Hematopoietic multipotent progenitor cell treated with erythropoietin and hydrocortisone succinate and interleukin-3 and kit ligand, for 15 days (in vitro differentiated cells): ENCODE results near the gene GLG1.

Experiments
- DNase-seq: peaks from one replicate; pipeline ENCODE4 v3.0.0-alpha.2; 2015; ENCODE audit warnings: low spot score

Gene GLG1

DNA sequence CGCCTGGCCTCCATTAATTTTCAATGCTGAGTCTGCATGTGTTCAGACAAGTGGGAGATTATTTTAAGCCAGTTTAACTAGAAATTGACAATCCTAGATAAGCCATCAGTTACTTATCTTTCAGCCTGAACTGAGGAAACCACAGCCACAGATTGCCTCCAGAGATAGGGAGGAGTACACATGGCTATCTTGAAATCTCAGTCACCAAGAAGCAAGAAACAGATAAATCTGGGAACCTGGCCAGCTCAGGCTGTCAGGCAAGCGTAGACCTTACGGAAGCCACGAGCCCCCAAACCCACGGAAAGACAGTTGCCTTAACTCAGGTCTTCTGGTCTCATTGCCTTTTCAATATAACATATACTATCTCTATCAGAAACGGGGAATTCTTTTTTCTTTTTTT lies 2.0 kb upstream of the GLG1 start:
- DNase-seq = no peak

DNA sequence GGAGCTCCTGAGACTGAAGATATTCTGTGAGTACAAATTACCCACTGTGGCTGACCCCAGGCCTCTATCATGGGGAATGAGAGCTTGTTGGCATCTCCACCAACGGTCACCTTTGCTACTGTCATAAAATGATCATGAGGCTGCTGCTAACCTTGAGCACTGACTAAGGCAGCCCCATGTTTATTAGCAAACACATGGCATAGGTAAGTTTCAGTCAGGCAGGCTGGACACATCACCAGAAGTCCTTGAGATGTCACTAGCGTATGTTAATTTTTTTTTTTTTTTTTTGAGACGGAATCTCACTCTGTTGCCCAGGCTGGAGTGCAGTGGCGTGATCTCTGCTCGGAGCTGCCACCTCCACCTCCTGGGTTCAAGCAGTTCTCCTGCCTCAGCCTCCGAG lies 1.5 kb upstream of the GLG1 start:
- no peak for DNase-seq

DNA sequence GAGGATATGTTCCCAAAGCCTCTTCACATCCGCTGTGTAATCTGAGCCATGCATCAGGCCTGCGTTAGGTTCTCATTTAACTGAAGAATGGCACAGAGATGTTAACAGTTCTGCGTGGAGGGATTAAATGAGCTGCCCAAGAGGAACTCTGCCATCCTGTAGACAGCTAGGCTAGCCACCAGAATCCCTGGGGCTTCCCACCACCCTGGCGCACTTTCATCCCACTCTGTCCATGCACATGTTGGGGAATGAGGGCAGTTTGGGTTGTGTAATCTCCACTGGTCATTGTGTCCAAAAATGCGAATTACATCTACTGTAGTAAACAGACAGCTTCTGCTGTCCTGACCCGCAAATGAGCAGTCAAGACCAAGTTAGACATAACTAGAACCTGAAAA lies 1.0 kb upstream of the GLG1 start:
- DNase-seq = no peak

DNA sequence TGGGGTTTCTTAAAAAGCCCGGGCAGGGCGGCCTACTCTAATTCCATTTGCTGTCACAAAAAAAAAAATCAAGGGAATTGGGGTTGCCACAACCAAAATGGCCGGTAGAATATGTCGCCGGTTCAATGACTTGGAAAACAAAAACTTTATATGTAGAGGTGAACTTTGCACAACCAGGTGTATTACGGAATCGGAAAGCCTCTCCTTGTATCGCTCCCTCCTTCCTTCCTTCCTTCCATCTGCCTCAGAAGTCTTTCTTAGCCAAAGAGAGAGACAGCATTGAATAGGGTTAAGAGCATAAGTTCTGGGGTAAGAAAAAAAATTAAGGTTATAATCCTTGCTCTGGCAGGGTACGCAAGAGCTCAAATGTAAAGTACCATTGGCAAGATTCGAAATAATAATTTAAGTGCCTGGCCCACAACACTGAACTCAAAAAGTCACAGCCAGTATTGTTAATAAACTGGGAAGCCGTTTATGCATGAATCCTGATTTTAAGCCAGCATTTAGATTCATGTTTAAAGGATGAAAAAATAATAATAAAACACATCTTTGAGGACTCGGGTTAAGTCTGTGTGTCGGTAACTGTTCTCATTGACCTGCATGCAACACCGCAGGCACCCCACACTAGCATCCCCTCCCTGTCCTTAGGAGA lies 522 bp upstream of the GLG1 start:
- DNase-seq = no peak

DNA sequence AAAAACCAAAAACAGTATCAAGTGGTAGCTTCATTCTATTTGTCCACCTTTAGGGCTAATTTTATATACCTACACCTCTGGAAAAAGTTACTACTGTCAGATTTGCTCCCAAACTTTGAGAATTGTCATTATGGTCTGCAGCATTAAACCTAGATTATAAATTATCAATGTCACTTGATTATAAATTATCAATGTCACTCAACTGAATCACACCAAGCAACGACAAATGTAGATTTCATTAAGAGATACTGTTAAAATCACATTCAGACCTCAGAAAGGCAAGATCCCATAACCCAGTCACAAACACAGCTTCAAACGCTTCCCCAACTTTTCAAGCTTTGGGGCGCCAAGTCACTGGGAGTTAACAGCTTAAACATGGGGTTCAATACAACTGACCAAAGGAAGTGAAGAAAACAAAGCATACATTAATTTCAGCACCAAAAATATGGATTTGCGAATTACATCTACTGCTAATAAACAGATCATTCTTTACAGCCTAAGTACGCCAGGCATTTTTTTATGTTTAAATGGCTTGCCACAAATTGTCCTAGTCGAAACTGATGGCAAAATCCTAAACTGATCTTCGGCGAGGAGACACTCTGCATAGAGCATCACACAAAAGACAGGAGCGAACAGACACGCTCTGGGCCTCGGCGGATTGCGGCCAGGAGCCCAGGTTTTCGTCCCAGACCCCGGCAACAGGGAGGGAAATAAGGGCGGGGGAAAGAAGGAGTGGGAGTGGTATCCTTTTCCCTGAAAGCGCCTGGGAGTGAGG lies 981 bp downstream of the GLG1 start:
- DNase-seq = peak; percentile 19

DNA sequence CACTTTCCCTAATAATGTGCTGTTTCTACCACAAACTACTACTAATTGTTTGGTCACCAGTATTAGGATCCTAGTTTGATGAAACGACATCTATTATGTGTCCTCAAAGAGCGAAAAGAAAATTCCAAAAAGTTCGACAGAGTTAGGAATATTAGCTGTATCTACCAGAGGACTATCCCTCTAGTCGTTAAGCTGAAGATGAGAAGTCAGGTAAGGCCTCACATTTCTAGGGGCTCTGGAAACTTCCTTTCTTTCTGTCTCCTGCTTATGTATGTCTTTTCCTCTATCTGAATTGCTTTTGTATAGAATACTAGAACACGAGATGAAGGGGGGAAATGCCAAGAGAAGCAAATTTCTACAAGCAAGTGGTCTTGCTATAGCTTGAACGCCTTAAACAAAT lies 1.6 kb downstream of the GLG1 start:
- DNase-seq = no peak

DNA sequence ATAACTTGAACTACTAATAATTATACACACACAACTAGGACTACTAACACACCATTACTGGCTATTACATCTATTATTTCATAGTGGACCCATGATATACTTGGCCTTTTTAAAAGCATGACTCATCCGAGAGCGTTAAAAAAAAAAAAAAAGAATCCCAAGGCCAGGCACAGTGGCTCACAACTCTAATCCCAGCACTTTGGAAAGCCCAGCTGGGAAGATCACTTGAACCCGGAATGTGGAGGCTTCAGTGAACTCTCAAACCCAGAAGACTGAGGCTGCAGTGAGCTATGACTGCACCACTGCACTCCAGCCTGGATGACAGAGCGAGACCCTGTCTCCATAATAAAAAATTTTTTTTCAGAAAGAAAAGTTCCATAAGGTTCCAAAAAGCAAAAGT lies 3.1 kb downstream of the GLG1 start:
- no peak for DNase-seq

DNA sequence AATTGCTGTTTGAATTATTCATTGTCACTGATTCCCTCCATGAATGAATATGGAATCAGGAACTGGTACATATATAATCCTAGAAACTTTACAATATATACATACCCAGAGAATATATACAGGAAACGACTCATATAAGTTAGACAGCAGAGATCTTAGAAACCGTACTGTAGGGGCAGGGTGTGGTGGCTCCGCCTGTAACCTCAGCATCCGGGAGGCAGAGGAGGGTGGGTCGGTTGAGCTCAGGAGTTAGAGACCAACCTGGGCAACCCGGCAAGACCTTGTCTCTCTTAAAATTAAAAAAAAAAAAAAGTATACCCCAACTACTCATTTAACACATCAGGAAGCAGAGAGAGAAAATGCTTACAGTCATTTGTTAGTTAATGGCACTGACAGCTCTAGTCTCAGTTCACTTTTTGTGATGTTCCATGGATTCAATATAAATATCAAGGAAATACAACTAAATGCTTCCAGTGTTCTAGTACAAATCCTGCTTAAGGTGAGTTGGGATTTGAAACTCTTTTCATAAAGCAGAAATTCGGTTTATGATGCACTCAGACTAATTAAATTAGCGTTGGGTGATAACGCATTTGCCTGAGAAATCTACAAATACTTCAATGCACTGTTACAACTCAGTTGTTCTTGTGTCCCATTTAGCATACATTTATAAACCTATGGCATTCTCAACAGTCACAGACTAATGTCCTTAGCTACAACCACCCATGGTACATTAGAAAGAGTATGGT lies 5.6 kb downstream of the GLG1 start:
- no peak for DNase-seq

DNA sequence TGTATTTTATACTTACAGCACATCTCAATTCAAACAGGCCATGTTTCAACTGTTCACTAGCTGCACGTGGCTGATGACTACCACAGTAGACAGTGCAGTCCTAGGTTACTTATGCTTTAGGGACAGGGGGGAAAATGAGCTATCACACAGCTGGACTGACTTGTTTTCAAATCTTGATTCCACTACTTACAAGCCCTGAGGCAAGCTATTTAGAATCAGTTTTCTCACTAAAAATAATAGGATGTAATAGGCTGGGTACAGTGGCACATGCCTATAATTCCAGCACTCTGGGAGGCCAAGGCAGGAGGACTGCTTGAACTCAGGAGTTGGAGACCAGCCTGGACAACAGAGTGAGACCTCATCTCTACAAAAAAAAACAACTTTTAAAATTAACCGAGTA lies 10.3 kb downstream of the GLG1 start:
- DNase-seq = no peak

DNA sequence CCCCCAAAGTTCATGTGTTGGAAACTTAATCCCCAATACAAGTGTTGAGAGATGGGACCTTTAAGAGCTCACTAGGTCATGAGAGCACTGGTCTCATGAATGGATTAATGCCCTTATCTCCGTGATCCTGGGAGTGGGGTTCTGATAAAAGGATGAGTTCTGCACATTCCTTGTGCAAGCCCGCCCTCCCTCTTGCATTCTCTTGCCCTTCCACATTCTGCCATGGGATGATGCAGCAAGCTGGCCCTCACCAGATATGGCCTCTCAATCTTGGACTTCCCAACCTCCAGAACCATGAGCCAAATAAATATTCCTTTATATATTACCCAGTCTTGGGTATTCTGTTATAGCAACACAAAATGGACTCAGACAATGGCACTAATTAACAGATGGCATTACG lies 14.1 kb downstream of the GLG1 start:
- DNase-seq = no peak

DNA sequence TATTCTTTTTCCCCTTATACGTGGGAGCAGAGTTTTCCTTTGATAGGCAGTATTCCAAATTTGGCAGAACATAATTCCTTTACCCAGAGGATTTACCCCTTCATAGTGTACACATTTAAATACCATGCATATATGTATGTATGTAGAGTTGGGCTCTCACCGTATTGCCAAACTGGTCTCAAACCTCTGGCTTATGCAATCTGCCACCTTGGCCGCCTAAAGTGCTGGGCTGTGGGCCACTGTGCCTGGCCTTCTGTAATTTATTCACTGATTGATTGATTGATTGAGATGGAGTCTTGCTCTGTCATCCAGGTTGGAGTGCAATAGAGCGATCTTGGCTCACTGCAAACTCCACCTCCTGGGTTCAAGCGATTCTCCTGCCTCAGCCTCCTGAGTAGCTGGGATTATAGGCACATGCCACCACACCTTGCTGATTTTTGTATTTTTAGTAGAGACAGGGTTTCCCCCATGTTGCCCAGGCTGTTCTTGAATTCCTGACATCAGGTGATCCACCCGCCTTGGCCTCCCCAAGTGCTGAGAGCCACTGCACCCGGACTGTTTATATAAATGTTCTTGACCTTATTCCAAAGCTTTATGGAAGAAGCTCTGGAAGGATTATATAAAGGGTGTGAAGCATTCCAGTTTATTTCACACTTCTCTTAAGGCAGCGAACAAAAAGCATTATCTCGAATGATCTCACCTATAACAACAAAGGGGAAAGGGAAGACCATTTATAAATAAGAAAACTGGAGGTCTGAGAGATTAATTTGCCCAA lies 14.9 kb downstream of the GLG1 start:
- DNase-seq = no peak

DNA sequence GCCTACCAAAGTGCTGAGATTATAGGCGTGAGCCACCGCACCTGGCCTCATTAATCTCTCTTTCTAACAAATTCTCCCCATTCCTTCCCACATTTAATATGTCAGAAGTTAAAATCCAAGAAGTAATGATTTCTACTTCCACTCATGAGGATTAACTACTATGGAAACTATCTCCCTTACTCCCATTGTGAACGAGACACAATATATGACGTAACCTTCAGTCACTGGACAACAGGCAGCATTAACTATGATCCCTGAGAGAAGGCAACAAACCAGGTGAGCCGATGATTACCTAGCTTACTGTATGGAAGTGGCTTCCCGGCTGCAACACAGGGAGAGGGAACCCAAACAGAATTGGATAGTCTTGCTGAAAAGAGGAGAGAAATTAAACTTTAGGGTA lies 20.0 kb downstream of the GLG1 start:
- DNase-seq = no peak

DNA sequence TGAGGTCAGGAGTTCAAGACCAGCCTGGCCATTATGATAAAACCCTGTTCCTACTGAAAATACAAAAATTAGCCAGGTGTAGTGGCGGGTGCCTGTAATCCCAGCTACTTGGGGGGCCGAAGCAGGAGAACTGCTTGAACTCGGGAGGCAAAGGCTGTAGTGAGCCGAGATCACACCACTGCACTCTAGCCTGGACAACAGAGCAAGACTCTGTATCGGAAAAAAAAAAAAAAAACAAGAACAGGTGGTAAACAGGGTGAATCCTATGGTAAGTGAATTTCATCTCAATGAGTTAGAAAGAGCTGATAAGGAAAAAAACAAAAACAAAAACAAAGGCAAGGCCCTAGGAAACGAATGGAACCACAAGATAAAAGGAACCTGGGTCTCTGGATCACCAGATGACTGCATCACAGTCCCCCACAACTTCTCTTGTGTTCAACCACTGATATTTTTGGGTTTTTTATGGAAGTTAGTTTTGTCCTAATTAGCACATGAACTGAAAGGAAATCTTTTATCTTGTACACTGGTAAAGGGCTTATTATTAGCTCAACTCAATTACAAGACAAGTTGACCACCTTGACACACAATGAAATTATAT lies 21.0 kb downstream of the GLG1 start:
- no peak for DNase-seq

DNA sequence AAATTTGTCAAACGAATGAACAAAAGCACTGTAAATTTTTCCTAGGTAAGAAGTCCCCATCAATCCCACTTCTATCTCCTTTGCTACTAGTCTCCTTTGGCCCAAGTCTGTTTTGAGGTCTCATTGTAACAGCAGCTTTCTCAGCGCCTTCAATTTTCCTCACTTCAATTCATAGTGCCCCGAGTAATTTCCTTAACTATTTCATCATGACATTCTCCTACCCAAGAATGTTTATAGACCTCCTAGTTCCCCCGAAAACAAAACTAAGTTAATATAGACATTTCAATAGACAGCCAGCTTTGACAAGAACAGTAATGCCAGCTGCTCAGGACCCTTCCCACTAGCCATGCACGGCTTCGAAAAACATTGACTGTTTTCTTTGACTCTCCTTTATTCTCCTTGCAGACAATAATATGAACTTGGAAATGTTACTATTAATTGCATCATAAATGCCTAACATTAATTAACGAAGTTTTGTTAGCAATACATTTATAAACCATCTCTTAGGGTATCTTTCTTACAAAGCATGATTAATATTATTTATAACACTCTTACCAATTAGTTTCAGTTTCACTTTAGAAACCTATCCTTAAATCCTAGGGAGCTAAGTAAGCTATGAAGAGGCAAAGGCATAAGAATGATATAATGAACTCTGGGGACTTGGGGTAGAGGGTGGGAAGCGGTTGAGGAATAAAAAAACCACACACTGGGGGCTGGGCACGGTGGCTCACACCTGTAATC lies 22.8 kb downstream of the GLG1 start:
- DNase-seq = no peak

DNA sequence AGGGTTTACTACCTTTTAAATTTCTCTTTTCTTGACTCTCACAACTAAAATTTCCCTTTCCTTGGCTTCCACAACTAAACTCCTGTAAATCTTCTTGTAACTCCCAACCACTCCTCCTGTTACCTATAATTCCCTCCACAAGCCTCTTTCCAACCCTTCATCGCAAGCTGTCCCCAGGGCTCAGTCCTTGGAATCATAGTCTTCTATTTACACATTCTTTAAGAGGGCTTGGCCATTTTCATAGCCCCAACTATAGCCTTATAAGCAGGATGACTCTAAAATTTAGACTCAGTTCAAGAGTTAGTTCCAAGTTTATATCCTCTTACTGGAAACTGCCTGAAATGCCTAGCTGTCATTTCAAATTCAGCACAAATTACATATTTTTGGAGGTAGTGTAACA lies 23.9 kb downstream of the GLG1 start:
- no peak for DNase-seq

DNA sequence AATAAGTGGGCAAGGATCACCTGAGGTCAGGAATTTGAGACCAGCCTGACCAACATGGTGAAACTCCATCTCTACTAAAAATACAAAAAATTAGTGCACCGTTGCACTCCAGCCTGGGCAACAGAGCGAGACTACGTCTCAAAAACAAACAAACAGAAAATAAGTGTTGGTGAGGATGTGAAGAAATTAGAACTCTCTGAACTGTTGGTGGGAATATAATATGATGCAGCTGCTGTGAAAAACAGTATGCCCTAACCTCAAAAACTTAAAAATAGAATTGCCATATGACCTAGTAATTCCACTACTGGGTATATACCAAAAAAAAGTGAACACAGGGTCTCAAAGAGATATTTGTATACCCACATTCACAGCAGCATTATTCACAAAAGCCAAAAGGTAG lies 26.1 kb downstream of the GLG1 start:
- no peak for DNase-seq

DNA sequence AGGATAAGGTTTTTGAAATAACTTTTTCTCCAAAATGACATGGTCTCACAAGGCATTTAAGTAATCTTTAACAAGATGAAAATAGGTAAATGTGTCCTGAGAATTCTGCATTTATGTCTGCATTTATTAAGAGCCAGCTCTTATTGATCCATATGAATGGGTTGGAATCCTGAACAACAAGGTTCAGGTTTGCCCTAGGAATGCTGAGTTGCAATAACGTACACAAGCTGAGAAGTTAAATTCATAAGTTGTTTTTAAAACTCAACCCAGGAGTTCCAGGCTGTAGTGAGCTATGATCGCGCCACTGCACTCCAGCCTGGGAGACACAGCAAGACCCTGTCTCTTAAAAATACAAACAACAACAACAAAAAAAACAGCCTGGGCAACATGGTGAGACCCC lies 28.1 kb downstream of the GLG1 start:
- no peak for DNase-seq

DNA sequence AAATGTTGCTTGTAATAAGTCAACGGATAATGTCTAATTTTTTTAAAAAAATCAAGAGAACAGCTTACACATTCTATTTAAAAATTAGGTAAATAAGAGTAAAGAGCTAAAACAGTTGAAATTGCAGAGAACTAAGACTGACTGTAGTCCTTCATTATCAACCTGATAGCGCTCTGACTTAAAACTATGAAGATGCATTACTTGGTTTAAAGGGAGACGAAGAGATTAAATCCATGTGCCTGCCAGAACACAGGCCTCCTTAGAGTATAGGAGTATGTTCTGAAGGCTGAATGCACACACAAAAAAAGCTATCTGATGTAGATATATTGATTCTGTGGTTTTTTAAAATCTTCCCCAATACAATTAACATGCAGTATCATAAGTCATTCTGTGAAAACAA lies 28.5 kb downstream of the GLG1 start:
- no peak for DNase-seq

DNA sequence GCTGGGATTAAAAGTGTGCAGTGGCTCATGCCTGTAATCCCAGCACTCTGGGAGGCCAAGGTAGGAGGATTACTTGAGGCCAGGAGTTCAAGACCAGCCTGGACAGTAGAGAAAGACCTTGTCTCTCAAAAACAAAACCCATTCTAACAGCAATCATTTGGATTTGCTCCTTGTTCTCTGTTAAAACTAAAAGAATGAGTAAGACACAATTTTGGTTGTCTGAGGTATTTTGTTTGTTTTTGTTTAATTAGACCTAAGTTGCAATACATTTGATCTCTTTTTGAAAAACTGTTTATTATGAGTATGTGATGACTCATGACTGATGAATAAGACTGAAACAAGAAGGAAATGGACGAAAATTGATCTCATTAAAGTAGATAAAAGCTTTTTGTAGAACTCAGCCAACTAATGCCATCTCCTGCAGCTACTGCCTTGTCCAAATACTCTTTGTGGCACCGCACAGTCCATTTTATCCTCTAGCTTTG lies 29.0 kb downstream of the GLG1 start:
- no peak for DNase-seq

DNA sequence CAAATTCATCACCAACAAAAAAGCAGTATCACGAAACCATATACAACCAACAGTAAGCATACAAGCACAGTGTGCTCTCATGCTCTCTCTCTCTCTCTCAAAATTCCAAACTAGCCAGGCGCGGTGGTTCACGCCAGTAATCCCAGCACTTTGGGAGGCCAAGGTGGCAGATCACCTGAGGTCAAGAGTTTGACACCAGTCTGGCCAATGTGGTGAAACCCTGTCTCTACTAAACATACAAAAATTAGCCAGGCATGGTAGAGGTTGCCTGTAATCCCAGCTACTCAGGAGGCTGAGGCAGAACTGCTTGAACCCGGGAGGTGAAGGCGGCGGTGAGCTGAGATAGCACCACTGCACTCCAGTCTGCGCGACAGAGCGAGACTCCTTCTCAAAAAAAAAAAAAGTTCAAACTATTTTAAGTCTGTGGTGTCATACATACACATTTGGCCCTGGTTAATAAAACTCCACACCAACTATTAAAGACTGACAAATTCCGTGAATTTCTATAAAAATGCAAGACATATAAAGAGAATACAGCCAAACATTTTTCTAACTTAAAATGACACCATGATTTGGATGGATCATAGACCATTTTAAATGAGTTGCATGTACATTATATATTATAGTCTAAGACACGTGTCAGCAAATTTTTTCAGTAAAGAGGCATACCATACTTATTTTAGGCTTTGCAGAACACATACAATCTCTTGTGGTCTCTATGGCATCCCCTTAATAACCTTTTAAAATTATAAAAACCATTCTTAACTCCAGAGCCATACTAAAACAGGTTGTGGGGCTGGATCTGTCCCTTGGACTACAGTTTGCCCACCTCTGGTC lies 30.9 kb downstream of the GLG1 start:
- DNase-seq = no peak
